CD4-positive, alpha-beta T cell treated with Interleukin-17A for 4 hours (primary cell): Measurements from ENCODE around the gene MASP1.
"Not testable (repeated sequence)": the region's sequence is repeated elsewhere in the genome, so short reads cannot be mapped to it uniquely, and the experiment has no call there.

Experiments
- DNase-seq: peaks from one replicate; pipeline ENCODE4 v3.0.0-alpha.2; 2020; ENCODE audit warnings: mixed read lengths

The MASP1 gene

GRCh38 chr3:187264911-187265310 lies 26.6 kb downstream of the MASP1 start:
- DNase-seq, result no peak

GRCh38 chr3:187264021-187264420 lies 27.5 kb downstream of the MASP1 start:
- no peak for DNase-seq

GRCh38 chr3:187263270-187263669 lies 28.3 kb downstream of the MASP1 start:
- DNase-seq, result no peak

GRCh38 chr3:187262360-187262759 lies 29.2 kb downstream of the MASP1 start:
- DNase-seq, result no peak

GRCh38 chr3:187261541-187261969 lies 30.0 kb downstream of the MASP1 start:
- no peak for DNase-seq

GRCh38 chr3:187259171-187259570 lies 32.4 kb downstream of the MASP1 start:
- no peak for DNase-seq

- DNase-seq, result no peak
These were observed 33.4 kb downstream of the MASP1 start for GRCh38 chr3:187257992-187258692.

- DNase-seq, result no peak
These were observed 34.1 kb downstream of the MASP1 start for GRCh38 chr3:187257471-187257870.

- no peak for DNase-seq
These were observed 35.4 kb downstream of the MASP1 start for GRCh38 chr3:187256051-187256616.

- no peak for DNase-seq
These were observed 36.2 kb downstream of the MASP1 start for GRCh38 chr3:187255314-187255713.

GRCh38 chr3:187252311-187252710 lies 39.2 kb downstream of the MASP1 start:
- no peak for DNase-seq

- DNase-seq, result no peak
These were observed 39.9 kb downstream of the MASP1 start for GRCh38 chr3:187251599-187251998.

- DNase-seq, result no peak
These were observed 44.1 kb downstream of the MASP1 start for GRCh38 chr3:187247398-187247797.

- no peak for DNase-seq
These were observed 47.5 kb downstream of the MASP1 start for GRCh38 chr3:187243933-187244524.

- DNase-seq, result no peak
These were observed 48.6 kb downstream of the MASP1 start for GRCh38 chr3:187242900-187243299.

GRCh38 chr3:187242435-187242834 lies 49.1 kb downstream of the MASP1 start:
- no peak for DNase-seq

- not testable (repeated sequence) for DNase-seq
These were observed 52.7 kb downstream of the MASP1 start for GRCh38 chr3:187238835-187239234.

GRCh38 chr3:187238239-187238638 lies 53.3 kb downstream of the MASP1 start:
- DNase-seq, result no peak

- DNase-seq, result no peak
These were observed 53.8 kb downstream of the MASP1 start for GRCh38 chr3:187237741-187238140.

GRCh38 chr3:187236962-187237361 lies 54.6 kb downstream of the MASP1 start:
- DNase-seq, result no peak

GRCh38 chr3:187230011-187230410 lies 61.5 kb downstream of the MASP1 start:
- DNase-seq, result no peak

GRCh38 chr3:187228740-187229139 lies 62.8 kb downstream of the MASP1 start:
- DNase-seq, result no peak

- DNase-seq, result no peak
These were observed 63.8 kb downstream of the MASP1 start for GRCh38 chr3:187227658-187228258.

- no peak for DNase-seq
These were observed 67.7 kb downstream of the MASP1 start for GRCh38 chr3:187223799-187224198.
